Ovary (tissue), 9 donors: Measurements from ENCODE around the gene NFIB. TPM values are rescaled to one million over a fixed set of nuclear protein-coding genes. Genes with fewer than 3 reads are reported as not detected.

ENCODE experiments used
- DNase-seq, 5 donors: peaks; one replicate each; pipeline ENCODE4 v3.0.0-alpha.2; 2019 to 2020
- H3K27ac ChIP-seq, 2 donors: fragments of 200-600 bp; one replicate each; pipeline versions ENCODE4 v1.5.1 to v1.8.0; 2019 to 2022
- H3K27me3 ChIP-seq: fragments of 200-600 bp; one replicate; pipeline ENCODE4 v1.8.0; 2022
- H3K36me3 ChIP-seq: fragments of 200-600 bp; sonication (generic); one replicate; pipeline ENCODE4 v1.5.1; 2019
- H3K4me1 ChIP-seq: one replicate; pipeline ENCODE4 v1.8.1; 2013; ENCODE audit warnings: mild to moderate bottlenecking, moderate library complexity; ENCODE audit not compliant: insufficient read depth
- H3K4me3 ChIP-seq: fragments of 200-600 bp; sonication (generic); one replicate; pipeline ENCODE4 v1.5.1; 2017
- H3K9me3 ChIP-seq, 2 donors: fragments of 200-600 bp in 1 of 2; sonication (generic) in 1 of 2; one replicate each; pipeline versions ENCODE4 v1.5.1 to v1.8.1; 2013 to 2019; ENCODE audit warnings: mild to moderate bottlenecking in 1 of 2, moderate library complexity in 1 of 2
- EP300 ChIP-seq: sonication (generic); formaldehyde crosslinking; IDR thresholded peaks from one replicate; pipeline ENCODE4 v1.6.1; 2017; ENCODE audit warnings: antibody characterized with exemption
- POLR2A ChIP-seq: fragments of 450-650 bp; IDR thresholded peaks from one replicate; pipeline ENCODE4 v1.6.1; 2017; ENCODE audit warnings: antibody characterized with exemption, mild to moderate bottlenecking, moderate library complexity
- WGBS, 3 donors: extraction: QIAGEN DNeasy Blood & Tissue Kit in 1 of 3; methylation state at CpG; one replicate each; pipeline versions ENCODE4 v1.1.5 to v1.1.7; 2013 to 2017; 5-methylcytosine and 5-hydroxymethylcytosine counted together
- intact Hi-C, 4 donors: fragments of 100-400 bp; cut with DNase I; formaldehyde crosslinking; loops; one replicate each; pipeline versions ENCODE4 v1.11.0 to v1.15.1; 2022 to 2023
- polyA plus RNA-seq, 2 donors: library from polyadenylated mRNA; stranded (reverse); fragments of 200-250 nt in 1 of 2; fragments of 350-450 nt in 1 of 2; fragmentation: Illumina TruSeq in 1 of 2; extraction: RNeasy Lipid Tissue Mini Kit (QIAGEN cat#74804) in 1 of 2; gene quantifications; one replicate each; pipeline ENCODE4 v1.2.3, GENCODE V29; 2013 to 2014
- total RNA-seq, 7 donors: library from RNA; depleted of rRNA in 2 of 7; stranded (reverse); fragments of >200 nt in 2 of 7; fragmentation: NEBNext Ultra II Directional in 3 of 7; extraction: Animal tissue kit (Norgen Biotek cat#: 25700) in 3 of 7; gene quantifications; one replicate each; pipeline versions ENCODE4 v1.1.0 to v1.2.4, GENCODE V29; 2016 to 2023
- TF ChIP-seq, protein P1 (sequence below), 3 donors: fragments of 450-650 bp in 2 of 3; fragments of 200-600 bp in 1 of 3; IDR thresholded peaks; one replicate each; pipeline versions ENCODE4 v1.5.1 to v1.8.0; 2016 to 2022; ENCODE audit warnings: antibody characterized with exemption in 3 of 3, mild to moderate bottlenecking in 1 of 3
- donor health status: DM: no; HTN: no; CAD: no; lungs with moderate emphysema.
- donor health status: DM: no; HTN: no; CAD: no.
- donor health status: Bipolar disorder and iron deficiency.
- donor health status: DM: yes; HTN: yes; CAD: no.
- donor health status: DM: no; HTN: no; CAD: no.
- donor health status: DM: yes; HTN: yes; CAD: no.

NFIB gene
- total and polyA plus RNA-seq, 9 donors = 8.7 to 111 (median 53.2) TPM

DNA sequence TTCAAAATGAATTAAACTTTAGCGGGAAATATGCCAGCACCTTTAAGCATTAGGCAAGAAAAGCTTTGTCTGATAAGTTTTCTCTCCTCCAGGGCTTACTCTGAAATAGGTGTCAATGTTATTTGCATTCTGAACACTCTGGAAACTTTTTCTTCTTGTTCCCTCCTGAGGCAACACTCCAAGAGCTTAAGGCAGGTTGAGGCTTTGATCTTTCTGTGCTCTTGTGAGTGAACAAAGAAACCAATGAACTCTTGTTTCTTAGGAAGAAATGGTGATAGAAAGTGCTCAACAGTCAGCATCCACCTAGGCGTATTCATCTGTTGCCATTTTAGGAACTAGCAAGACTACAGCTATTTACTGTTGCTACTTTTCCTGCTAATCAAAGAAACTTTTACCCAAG lies 259.8 kb downstream of the NFIB start:
- TF ChIP-seq POLR2A (no peak), EP300 (no peak)
- TF ChIP-seq, protein P1, sequence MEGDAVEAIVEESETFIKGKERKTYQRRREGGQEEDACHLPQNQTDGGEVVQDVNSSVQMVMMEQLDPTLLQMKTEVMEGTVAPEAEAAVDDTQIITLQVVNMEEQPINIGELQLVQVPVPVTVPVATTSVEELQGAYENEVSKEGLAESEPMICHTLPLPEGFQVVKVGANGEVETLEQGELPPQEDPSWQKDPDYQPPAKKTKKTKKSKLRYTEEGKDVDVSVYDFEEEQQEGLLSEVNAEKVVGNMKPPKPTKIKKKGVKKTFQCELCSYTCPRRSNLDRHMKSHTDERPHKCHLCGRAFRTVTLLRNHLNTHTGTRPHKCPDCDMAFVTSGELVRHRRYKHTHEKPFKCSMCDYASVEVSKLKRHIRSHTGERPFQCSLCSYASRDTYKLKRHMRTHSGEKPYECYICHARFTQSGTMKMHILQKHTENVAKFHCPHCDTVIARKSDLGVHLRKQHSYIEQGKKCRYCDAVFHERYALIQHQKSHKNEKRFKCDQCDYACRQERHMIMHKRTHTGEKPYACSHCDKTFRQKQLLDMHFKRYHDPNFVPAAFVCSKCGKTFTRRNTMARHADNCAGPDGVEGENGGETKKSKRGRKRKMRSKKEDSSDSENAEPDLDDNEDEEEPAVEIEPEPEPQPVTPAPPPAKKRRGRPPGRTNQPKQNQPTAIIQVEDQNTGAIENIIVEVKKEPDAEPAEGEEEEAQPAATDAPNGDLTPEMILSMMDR (IDR thresholded peaks at IDR 0.05) = no peak
- Histone ChIP-seq H3K4me1 (no peaks in the 10 kb centered on the region), H3K27me3 (no peaks in the 10 kb centered on the region), H3K27ac (no peak overlapping the region), H3K4me3 (no peak overlapping the region), H3K9me3 (no peaks in the 10 kb centered on the region), H3K36me3 (no peaks in the 10 kb centered on the region)
- intact Hi-C loops = no loop called here
- WGBS, 3 donors = 70 to 92% (median 91%) methylated on average over 2 of the region's 2 CpGs
- DNase-seq = no peak

DNA sequence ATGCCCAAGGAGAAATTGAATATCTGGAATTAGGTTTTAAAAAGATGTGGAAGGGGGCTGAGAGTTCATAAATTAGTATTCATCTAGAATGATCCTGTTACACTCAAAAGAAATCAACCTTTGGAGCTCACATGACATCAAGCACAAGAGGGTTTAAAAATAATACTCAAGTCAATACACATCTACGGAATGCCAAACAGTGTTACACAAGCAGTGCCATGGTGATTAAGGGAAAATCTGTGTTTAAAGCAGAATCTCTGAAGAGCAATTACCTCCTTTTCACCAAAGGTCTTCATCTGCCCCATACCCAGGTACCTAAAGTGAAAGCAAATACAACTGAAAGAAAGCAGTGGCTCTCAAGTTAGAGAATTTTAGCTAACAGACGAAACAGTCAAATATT lies 261.6 kb downstream of the NFIB start:
- Histone ChIP-seq H3K27ac (no peak overlapping the region), H3K4me1 (no peaks in the 10 kb centered on the region)
- intact Hi-C loops = no loop called here

GRCh38 chr9:14051419-14051818 lies 262.5 kb downstream of the NFIB start:
- H3K27me3 ChIP-seq = no peaks in the 10 kb centered on the region
- intact Hi-C loops = no loop called here
- DNase-seq = no peak
- H3K4me3 ChIP-seq = no peak overlapping the region
- H3K4me1 ChIP-seq = no peaks in the 10 kb centered on the region
- TF ChIP-seq POLR2A = no peak
- TF ChIP-seq EP300 = no peak
- TF ChIP-seq, protein P1 (IDR thresholded peaks at IDR 0.05) = no peak
- no peak overlapping the region for H3K27ac ChIP-seq
- H3K36me3 ChIP-seq = no peaks in the 10 kb centered on the region
- no peaks in the 10 kb centered on the region for H3K9me3 ChIP-seq

More for the DNA sequence above, 261.6 kb downstream of the NFIB start:
- 84 to 92% (median 85%) methylated on average over 2 of the region's 2 CpGs for WGBS, 3 donors
- no peaks in the 10 kb centered on the region for H3K27me3 ChIP-seq
- H3K36me3 ChIP-seq = no peaks in the 10 kb centered on the region
- H3K4me3 ChIP-seq = no peak overlapping the region
- DNase-seq = no peak
- TF ChIP-seq, protein P1 (IDR thresholded peaks at IDR 0.05) = no peak
- TF ChIP-seq EP300 = no peak
- TF ChIP-seq POLR2A = no peak
- H3K9me3 ChIP-seq = no peaks in the 10 kb centered on the region

DNA sequence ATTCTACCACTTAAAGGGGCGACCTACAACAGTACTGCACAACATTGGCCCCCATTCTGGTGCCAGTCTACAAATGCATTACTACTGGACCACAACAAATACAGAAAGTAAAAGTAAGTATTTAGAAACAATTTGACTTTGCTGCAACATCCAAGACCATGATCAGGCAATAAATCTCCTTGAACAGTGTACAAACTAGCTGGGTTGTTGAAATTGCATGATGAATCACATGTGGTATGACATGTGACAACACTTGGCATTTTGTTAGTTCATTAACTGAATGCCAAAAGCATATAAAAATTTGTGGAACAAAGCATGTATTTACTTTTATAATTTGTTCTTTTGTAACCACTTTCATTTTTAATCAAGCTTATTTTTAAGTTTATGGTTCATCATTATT lies 270.5 kb downstream of the NFIB start:
- 91 to 96% (median 91%) methylated on average over 1 of the region's 1 CpG for WGBS, 3 donors
- Histone ChIP-seq H3K27me3 (no peaks in the 10 kb centered on the region), H3K4me1 (no peaks in the 10 kb centered on the region), H3K4me3 (no peak overlapping the region), H3K9me3 (no peaks in the 10 kb centered on the region), H3K36me3 (no peaks in the 10 kb centered on the region), H3K27ac (no peak overlapping the region)
- TF ChIP-seq POLR2A (no peak), EP300 (no peak)
- TF ChIP-seq, protein P1 (IDR thresholded peaks at IDR 0.05) = no peak
- intact Hi-C loops = no loop called here
- DNase-seq = no peak
